Measurements from ENCODE around the gene SAT2. TPM values are rescaled to one million over a fixed set of nuclear protein-coding genes. Genes with fewer than 3 reads are reported as not detected.

The SAT2 gene
- total RNA-seq, 2 experiments from 2014 or later, result 15.4 to 15.5 TPM

- Mint-ChIP-seq H3K4me3 (peak overlapping the region; percentile 99), H3K36me3 (peaks cover 92% of the 10 kb centered on the region), H3K4me1 (peaks cover 83% of the 10 kb centered on the region), H3K9me3 (peaks cover 4% of the 10 kb centered on the region), H3K27ac (peak overlapping the region; percentile 100), H3K27me3 (peaks cover 10% of the 10 kb centered on the region)
- DNase-seq, result no peak
These were observed 51.1 kb downstream of the SAT2 start for GRCh38 chr17:7576432-7576937.

Other genes starting within 250 kb of the SAT2 start
- 1 to 10 TPM; 4.3 to 5.0 TPM for gene TNK1, start 246.7 kb downstream of the SAT2 start, total RNA-seq
- gene PLSCR3, start 233.3 kb downstream of the SAT2 start, total RNA-seq, result 10 to 100 TPM; 63.0 to 66.8 TPM
- 10 to 100 TPM; 42.7 to 44.3 TPM for gene TMEM256, start 223.7 kb downstream of the SAT2 start, total RNA-seq
- 1 to 10 TPM; 8.8 to 9.3 TPM for gene NLGN2, start 220.0 kb downstream of the SAT2 start, total RNA-seq
- gene SPEM1, start 207.5 kb downstream of the SAT2 start, total RNA-seq, result not detected
- gene SPEM2, start 202.2 kb downstream of the SAT2 start, total RNA-seq, result not detected
- gene SPEM3, start 199.0 kb downstream of the SAT2 start, total RNA-seq, result not detected
- 10 to 100 TPM; 10.4 TPM for gene TMEM102, start 192.4 kb downstream of the SAT2 start, total RNA-seq
- 1 to 10 TPM; 7.6 to 9.2 TPM for gene FGF11, start 188.3 kb downstream of the SAT2 start, total RNA-seq
- gene CHRNB1, start 182.8 kb downstream of the SAT2 start, total RNA-seq, result 10 to 100 TPM; 10.6 to 11.3 TPM
- 10 to 100 TPM; 16.7 TPM for gene ZBTB4, start 148.2 kb downstream of the SAT2 start, total RNA-seq
- not detected for gene SLC35G6, start 146.4 kb downstream of the SAT2 start, total RNA-seq
- gene POLR2A, start 143.5 kb downstream of the SAT2 start, total RNA-seq, result 100 to 1,000 TPM; 198 to 200 TPM
- gene TNFSF12, start 78.8 kb downstream of the SAT2 start, total RNA-seq, result 10 to 100 TPM; 11.6 to 15.1 TPM
- 1 to 10 TPM; 6.3 to 7.3 TPM for gene TNFSF13, start 69.1 kb downstream of the SAT2 start, total RNA-seq
- 100 to 1,000 TPM in 1 of 2 experiments, 10 to 100 TPM in 1; 96.5 to 100 TPM for gene SENP3, start 65.9 kb downstream of the SAT2 start, total RNA-seq
- 1 to 10 TPM; 6.6 to 6.7 TPM for gene CD68, start 48.2 kb downstream of the SAT2 start, total RNA-seq
- 10 to 100 TPM; 72.8 to 77.2 TPM for gene MPDU1, start 44.0 kb downstream of the SAT2 start, total RNA-seq
- under 1 TPM; 0.28 to 0.35 TPM for gene SOX15, start 37.7 kb downstream of the SAT2 start, total RNA-seq
- 10 to 100 TPM; 35.5 to 37.0 TPM for gene FXR2, start 12.9 kb downstream of the SAT2 start, total RNA-seq
- not detected for gene SHBG, start 2.3 kb upstream of the SAT2 start, total RNA-seq
- under 1 TPM in 1 of 2 experiments, not detected in 1; 0.10 TPM for gene ATP1B2, start 23.1 kb upstream of the SAT2 start, total RNA-seq
- gene TP53, start 59.7 kb upstream of the SAT2 start, total RNA-seq, result 100 to 1,000 TPM; 137 to 142 TPM
- 10 to 100 TPM; 22.8 to 27.4 TPM for gene WRAP53, start 60.7 kb upstream of the SAT2 start, total RNA-seq
- not detected for gene EFNB3, start 77.4 kb upstream of the SAT2 start, total RNA-seq
- gene DNAH2, start 89.9 kb upstream of the SAT2 start, total RNA-seq, result under 1 TPM; 0.04 to 0.14 TPM
- 10 to 100 TPM; 44.5 to 47.6 TPM for gene KDM6B, start 206.4 kb upstream of the SAT2 start, total RNA-seq
- 1 to 10 TPM; 4.2 to 4.8 TPM for gene TMEM88, start 227.2 kb upstream of the SAT2 start, total RNA-seq
- gene NAA38, start 229.7 kb upstream of the SAT2 start, total RNA-seq, result 10 to 100 TPM; 65.2 to 66.6 TPM
- gene CYB5D1, start 230.2 kb upstream of the SAT2 start, total RNA-seq, result 10 to 100 TPM; 18.6 to 20.1 TPM